PC-3 (cell line): ENCODE data around the gene KLHDC8B. TPM values are rescaled to one million over a fixed set of nuclear protein-coding genes. Genes with fewer than 3 reads are reported as not detected.
"Not testable (repeated sequence)": the region's sequence is repeated elsewhere in the genome, so short reads cannot be mapped to it uniquely, and the experiment has no call there.

ENCODE experiments used
- ATAC-seq: fragments of 200-7000 bp; cut with Tn5 transposase; 2 replicates; pipeline ENCODE4 v1.9.1; 2020; ENCODE audit warnings: mild to moderate bottlenecking, moderate library complexity
- BruUV-seq: library from RNA; stranded (reverse); fragments of 400-500 nt; replicated peaks from 2 replicates; lab custom pipeline; 2021; lab: Mats Ljungman, UMichigan
- CTCF ChIA-PET: fragments of 300-600 bp; sonication (Branson Sonifier 250); formaldehyde crosslinking; loops from one replicate; lab custom pipeline; 2022; ENCODE audit warnings: antibody characterized with exemption; lab: Charles Lee
- POLR2A ChIA-PET: fragments of 300-600 bp; sonication (Branson Sonifier 250); formaldehyde crosslinking; loops from one replicate; lab custom pipeline; 2022; ENCODE audit warnings: antibody characterized with exemption; ENCODE audit not compliant: unreplicated experiment; lab: Charles Lee
- DNase-seq: peaks from one replicate; pipeline ENCODE4 v3.0.0-alpha.2; 2015
- H2AFZ ChIP-seq: fragments of 300-600 bp; sonication (generic); 2 replicates; pipeline ENCODE4 v1.6.0; 2016; ENCODE audit warnings: antibody characterized with exemption, low read length
- H3F3A ChIP-seq: fragments of 300-600 bp; sonication (generic); one replicate; pipeline ENCODE4 v1.6.0; 2017; ENCODE audit warnings: antibody characterized with exemption, low read length, control low read depth, mild to moderate bottlenecking; ENCODE audit not compliant: unreplicated experiment
- H3K27ac ChIP-seq: fragments of 300-600 bp; sonication (generic); 2 replicates; pipeline ENCODE4 v1.5.1; 2016; ENCODE audit warnings: mild to moderate bottlenecking, low read length
- H3K27me3 ChIP-seq: fragments of 300-600 bp; sonication (generic); 2 replicates; pipeline ENCODE4 v1.6.1; 2016; ENCODE audit warnings: low read length, mixed read lengths
- H3K36me3 ChIP-seq: fragments of 300-600 bp; sonication (generic); 2 replicates; pipeline ENCODE4 v1.6.1; 2016; ENCODE audit warnings: low read depth, mixed run types, low read length, mixed read lengths
- H3K4me1 ChIP-seq: fragments of 300-600 bp; sonication (generic); 2 replicates; pipeline ENCODE4 v1.5.1; 2016; ENCODE audit warnings: low read length; ENCODE audit not compliant: insufficient read depth
- H3K4me2 ChIP-seq: fragments of 300-600 bp; sonication (generic); 2 replicates; pipeline ENCODE4 v1.6.0; 2016; ENCODE audit warnings: low read length
- H3K4me3 ChIP-seq: fragments of 300-600 bp; sonication (generic); 2 replicates; pipeline ENCODE4 v1.5.1; 2016; ENCODE audit warnings: mild to moderate bottlenecking, low read length, mixed read lengths
- H3K79me2 ChIP-seq: fragments of 300-600 bp; sonication (generic); 2 replicates; pipeline ENCODE4 v1.6.1; 2017; ENCODE audit warnings: low read length, mixed read lengths
- H3K9ac ChIP-seq: fragments of 300-600 bp; sonication (generic); 2 replicates; pipeline ENCODE4 v1.6.0; 2016; ENCODE audit warnings: mild to moderate bottlenecking, low read length
- H3K9me2 ChIP-seq: fragments of 300-600 bp; sonication (generic); replicated peaks from 2 replicates; pipeline ENCODE4 v1.6.1; 2016; ENCODE audit warnings: mixed run types, low read length, mixed read lengths
- H3K9me3 ChIP-seq: fragments of 300-600 bp; sonication (generic); 2 replicates; pipeline ENCODE4 v1.6.1; 2016; ENCODE audit warnings: low read length, mixed read lengths
- H4K20me1 ChIP-seq: fragments of 300-600 bp; sonication (generic); 2 replicates; pipeline ENCODE4 v1.6.1; 2016; ENCODE audit warnings: low read length, mixed read lengths
- EZH2 ChIP-seq: fragments of 300-600 bp; sonication (generic); IDR thresholded peaks from one replicate; pipeline ENCODE4 v1.6.1; 2017; ENCODE audit warnings: antibody characterized with exemption, mild to moderate bottlenecking, low read length; ENCODE audit not compliant: unreplicated experiment
- EZH2phosphoT487 ChIP-seq: fragments of 300-600 bp; sonication (generic); IDR thresholded peaks from 2 replicates; pipeline ENCODE4 v1.6.1; 2018; ENCODE audit warnings: mild to moderate bottlenecking, antibody characterized with exemption, low read length, borderline replicate concordance
- intact Hi-C: fragments of 100-400 bp; cut with micrococcal nuclease; formaldehyde crosslinking; loops from 2 replicates; pipeline ENCODE4 v1.9.0; 2023
- total RNA-seq: library from RNA; depleted of rRNA; stranded (reverse); fragments of >200 nt; gene quantifications from 2 replicates; pipeline ENCODE4 v1.2.3, GENCODE V29; 2014
- TF ChIP-seq, protein P1 (sequence below): fragments of 300-600 bp; sonication (generic); conservative IDR thresholded peaks from 2 replicates; pipeline ENCODE4 v1.5.1; 2017; ENCODE audit warnings: antibody characterized with exemption, low read depth, mild to moderate bottlenecking, low read length

KLHDC8B gene
- total RNA-seq, 1 experiment from 2014 or later: 34.4 TPM

DNA sequence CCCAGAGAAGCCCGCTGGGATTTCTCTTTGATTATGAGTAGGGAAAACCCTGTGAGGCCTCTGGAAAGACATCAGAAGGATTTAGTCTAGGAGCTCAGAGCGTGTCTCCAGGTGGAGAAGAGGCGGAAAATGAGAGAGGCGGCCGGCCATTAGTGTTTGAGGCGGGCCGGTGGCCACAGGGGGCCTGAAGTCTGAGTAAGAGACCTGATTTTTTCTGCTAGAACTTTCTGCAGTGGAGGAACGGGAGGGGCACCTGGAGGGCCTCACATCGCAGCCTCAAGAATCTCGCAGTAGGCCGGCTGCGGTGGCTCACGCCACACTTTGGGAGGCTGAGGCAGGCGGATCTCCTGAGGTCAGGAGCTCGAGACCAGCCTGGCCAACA, 28.5 kb downstream of the KLHDC8B start:
- no peak overlapping the region for H3K27ac ChIP-seq
- no peaks in the 10 kb centered on the region for H3F3A ChIP-seq
- no peaks in the 10 kb centered on the region for H3K36me3 ChIP-seq
- DNase-seq (no peak), ATAC-seq (no peak)
- H3K4me2 ChIP-seq: no peak overlapping the region
- intact Hi-C loops: no loop called here
- no peaks in the 10 kb centered on the region for H3K27me3 ChIP-seq
- TF ChIP-seq EZH2phosphoT487: no peak
- TF ChIP-seq EZH2: no peak
- TF ChIP-seq, protein P1, sequence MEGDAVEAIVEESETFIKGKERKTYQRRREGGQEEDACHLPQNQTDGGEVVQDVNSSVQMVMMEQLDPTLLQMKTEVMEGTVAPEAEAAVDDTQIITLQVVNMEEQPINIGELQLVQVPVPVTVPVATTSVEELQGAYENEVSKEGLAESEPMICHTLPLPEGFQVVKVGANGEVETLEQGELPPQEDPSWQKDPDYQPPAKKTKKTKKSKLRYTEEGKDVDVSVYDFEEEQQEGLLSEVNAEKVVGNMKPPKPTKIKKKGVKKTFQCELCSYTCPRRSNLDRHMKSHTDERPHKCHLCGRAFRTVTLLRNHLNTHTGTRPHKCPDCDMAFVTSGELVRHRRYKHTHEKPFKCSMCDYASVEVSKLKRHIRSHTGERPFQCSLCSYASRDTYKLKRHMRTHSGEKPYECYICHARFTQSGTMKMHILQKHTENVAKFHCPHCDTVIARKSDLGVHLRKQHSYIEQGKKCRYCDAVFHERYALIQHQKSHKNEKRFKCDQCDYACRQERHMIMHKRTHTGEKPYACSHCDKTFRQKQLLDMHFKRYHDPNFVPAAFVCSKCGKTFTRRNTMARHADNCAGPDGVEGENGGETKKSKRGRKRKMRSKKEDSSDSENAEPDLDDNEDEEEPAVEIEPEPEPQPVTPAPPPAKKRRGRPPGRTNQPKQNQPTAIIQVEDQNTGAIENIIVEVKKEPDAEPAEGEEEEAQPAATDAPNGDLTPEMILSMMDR: no peak
- ChIA-PET POLR2A (no interaction called here), CTCF (no interaction called here)
- H3K79me2 ChIP-seq: no peaks in the 10 kb centered on the region
- no peaks in the 10 kb centered on the region for H3K9me2 ChIP-seq
- no peaks in the 10 kb centered on the region for H3K4me1 ChIP-seq
- no peak overlapping the region for H3K9ac ChIP-seq
- no peak overlapping the region for H3K4me3 ChIP-seq
- no TSS peak for BruUV-seq
- no peaks in the 10 kb centered on the region for H4K20me1 ChIP-seq
- H3K9me3 ChIP-seq: no peaks in the 10 kb centered on the region
- H2AFZ ChIP-seq: no peak overlapping the region

DNA sequence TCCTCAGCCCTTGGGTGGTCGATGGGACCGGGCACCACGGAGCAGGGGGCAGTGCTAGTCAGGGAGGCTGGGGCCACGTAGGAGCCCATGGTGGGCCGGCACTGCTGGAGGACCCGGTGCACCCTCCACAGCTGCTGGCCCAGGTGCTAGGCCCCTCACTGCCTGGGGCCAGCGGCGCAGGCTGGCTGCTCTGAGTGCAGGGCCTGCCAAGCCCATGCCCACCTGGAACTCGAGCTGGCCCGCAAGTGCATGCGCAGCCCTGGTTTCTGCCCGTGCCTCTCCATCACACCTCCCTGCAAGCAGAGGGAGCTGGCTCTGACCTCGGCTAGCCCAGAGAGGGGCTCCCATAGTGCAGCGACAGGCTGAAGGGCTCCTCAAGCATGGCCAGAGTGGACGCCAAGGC, 42.1 kb downstream of the KLHDC8B start:
- Histone ChIP-seq H3K9me2 (no peaks in the 10 kb centered on the region), H3K36me3 (no peaks in the 10 kb centered on the region), H3K27me3 (no peaks in the 10 kb centered on the region), H3K9ac (no peak overlapping the region), H2AFZ (no peak overlapping the region), H3K4me3 (no peak overlapping the region), H3K4me1 (peaks cover 7% of the 10 kb centered on the region), H3K79me2 (no peaks in the 10 kb centered on the region), H3K27ac (no peak overlapping the region), H3K4me2 (no peak overlapping the region), H3F3A (no peaks in the 10 kb centered on the region), H3K9me3 (no peaks in the 10 kb centered on the region), H4K20me1 (no peaks in the 10 kb centered on the region)
- BruUV-seq: no TSS peak
- DNase-seq: no peak
- TF ChIP-seq, protein P1: no peak
- no peak for TF ChIP-seq EZH2phosphoT487
- TF ChIP-seq EZH2: no peak
- CTCF ChIA-PET: no interaction called here
- POLR2A ChIA-PET: no interaction called here
- intact Hi-C loops: no loop called here
- ATAC-seq: no peak

DNA sequence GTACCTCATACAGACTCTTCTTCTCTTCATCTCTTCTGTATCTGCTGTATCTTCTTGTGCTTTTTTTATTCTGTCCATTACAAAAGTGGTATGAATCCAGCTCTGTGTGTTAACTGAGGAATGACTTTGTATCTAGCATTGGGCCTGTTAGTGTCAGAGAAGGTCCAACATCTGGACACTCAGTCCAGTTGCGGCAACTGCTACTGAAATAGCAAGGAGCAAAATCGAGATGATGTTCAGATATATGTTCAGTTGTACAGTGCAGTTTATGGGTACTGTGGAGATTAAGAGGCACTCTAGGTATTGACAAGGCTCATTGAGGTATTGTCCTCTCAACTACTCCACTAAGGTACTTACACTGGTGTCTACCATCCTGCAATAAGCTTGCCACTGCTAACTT, 42.6 kb downstream of the KLHDC8B start:
- POLR2A ChIA-PET: no interaction called here
- CTCF ChIA-PET: no interaction called here
- ATAC-seq: no peak

DNA sequence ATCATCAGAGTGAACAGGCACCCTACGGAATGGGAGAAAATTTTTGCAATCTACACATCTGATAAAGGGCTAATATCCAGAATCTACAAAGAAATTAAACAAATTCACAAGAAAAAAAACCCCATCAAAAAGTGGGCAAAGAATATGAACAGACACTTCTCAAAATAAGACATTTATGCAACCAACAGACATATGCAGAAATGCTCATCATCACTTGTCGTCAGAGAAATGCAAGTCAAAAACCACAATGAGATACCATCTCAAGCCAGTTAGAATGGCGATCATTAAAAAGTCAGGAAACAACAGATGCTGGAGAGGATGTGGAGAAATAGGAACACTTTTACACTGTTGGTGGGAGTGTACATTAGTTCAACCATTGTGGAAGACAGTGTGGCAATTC, 45.3 kb downstream of the KLHDC8B start:
- H3K4me3 ChIP-seq, H3K4me1 ChIP-seq, H3K4me2 ChIP-seq, POLR2A ChIA-PET, H3K36me3 ChIP-seq, ATAC-seq, H3K27me3 ChIP-seq, H3K79me2 ChIP-seq, H3K9me2 ChIP-seq, H3F3A ChIP-seq, H3K9me3 ChIP-seq, DNase-seq, H3K9ac ChIP-seq, BruUV-seq, H3K27ac ChIP-seq, CTCF ChIA-PET, H2AFZ ChIP-seq, H4K20me1 ChIP-seq: not testable (repeated sequence)
- intact Hi-C loops: loop anchor here (5.0 kb wide), 1 partner anchor 36 kb away; no protein-coding TSS in a partner anchor

More for the DNA sequence above, 42.6 kb downstream of the KLHDC8B start:
- no TSS peak for BruUV-seq
- intact Hi-C loops: no loop called here
- no peaks in the 10 kb centered on the region for H3K79me2 ChIP-seq
- no peak for DNase-seq
- H3K9me3 ChIP-seq: no peaks in the 10 kb centered on the region
- no peaks in the 10 kb centered on the region for H3K36me3 ChIP-seq
- H4K20me1 ChIP-seq: no peaks in the 10 kb centered on the region
- no peak overlapping the region for H3K9ac ChIP-seq
- H3K27ac ChIP-seq: no peak overlapping the region
- H3K9me2 ChIP-seq: no peaks in the 10 kb centered on the region
- TF ChIP-seq EZH2phosphoT487 (no peak), EZH2 (no peak)
- TF ChIP-seq, protein P1: no peak
- H3F3A ChIP-seq: no peaks in the 10 kb centered on the region
- no peak overlapping the region for H3K4me3 ChIP-seq
- H3K4me2 ChIP-seq: no peak overlapping the region
- H3K4me1 ChIP-seq: peaks cover 7% of the 10 kb centered on the region
- H2AFZ ChIP-seq: no peak overlapping the region
- H3K27me3 ChIP-seq: no peaks in the 10 kb centered on the region
